DND-41 (cell line): ENCODE results near the gene ADCYAP1.

ENCODE experiments used
- EZH2 ChIP-seq: IDR thresholded peaks from 3 replicates; pipeline ENCODE4 v1.6.1; 2012; ENCODE audit warnings: borderline replicate concordance, low read depth, mild to moderate bottlenecking, moderate library complexity, low read length, inconsistent platforms; ENCODE audit not compliant: severe bottlenecking
- TF ChIP-seq, protein P1 (sequence below): IDR thresholded peaks from 2 replicates; pipeline ENCODE4 v1.5.1; 2012; ENCODE audit warnings: borderline replicate concordance, low read length, moderate library complexity, mild to moderate bottlenecking; ENCODE audit not compliant: poor library complexity, severe bottlenecking; ENCODE audit errors: extremely low read depth

DNA sequence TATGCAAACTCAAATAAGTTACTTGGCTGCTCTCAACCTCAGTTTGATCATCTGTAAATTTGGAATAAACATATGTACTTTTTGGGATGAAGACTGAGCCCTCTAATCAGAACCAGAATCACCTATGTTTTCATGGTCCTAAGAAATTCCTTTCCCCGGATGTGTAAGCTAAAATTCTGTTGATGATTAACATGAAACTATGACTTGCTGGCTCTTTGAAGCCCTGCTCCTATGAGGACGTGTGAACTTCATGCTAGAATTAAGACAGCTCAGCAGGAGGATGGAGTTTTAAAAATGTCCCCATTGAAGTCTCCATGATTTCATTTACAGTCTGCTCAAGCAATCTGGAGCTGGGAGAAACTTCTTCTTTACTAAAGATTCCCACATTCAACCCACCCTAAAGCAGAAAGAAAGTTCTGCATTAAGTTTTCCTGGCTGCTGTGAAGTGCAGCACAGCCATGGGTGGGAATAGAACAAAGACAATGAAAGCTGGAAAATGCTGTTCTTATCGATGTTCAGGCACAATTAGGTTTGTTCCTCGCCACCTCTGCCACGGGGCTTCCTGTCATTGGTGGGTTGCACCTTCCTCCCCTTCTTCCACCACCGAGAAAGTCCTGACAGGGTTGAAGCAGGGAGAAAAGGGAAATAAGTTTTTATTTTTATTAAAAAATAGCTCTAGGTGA lies 50.9 kb downstream of the ADCYAP1 start:
- TF ChIP-seq, protein P1, sequence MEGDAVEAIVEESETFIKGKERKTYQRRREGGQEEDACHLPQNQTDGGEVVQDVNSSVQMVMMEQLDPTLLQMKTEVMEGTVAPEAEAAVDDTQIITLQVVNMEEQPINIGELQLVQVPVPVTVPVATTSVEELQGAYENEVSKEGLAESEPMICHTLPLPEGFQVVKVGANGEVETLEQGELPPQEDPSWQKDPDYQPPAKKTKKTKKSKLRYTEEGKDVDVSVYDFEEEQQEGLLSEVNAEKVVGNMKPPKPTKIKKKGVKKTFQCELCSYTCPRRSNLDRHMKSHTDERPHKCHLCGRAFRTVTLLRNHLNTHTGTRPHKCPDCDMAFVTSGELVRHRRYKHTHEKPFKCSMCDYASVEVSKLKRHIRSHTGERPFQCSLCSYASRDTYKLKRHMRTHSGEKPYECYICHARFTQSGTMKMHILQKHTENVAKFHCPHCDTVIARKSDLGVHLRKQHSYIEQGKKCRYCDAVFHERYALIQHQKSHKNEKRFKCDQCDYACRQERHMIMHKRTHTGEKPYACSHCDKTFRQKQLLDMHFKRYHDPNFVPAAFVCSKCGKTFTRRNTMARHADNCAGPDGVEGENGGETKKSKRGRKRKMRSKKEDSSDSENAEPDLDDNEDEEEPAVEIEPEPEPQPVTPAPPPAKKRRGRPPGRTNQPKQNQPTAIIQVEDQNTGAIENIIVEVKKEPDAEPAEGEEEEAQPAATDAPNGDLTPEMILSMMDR, result no peak
- no peak for TF ChIP-seq EZH2
